GM21515 (cell line): ENCODE data around the gene RPS6KA4.

Experiments used
- ATAC-seq: cut with Tn5 transposase; IDR thresholded peaks from one replicate; pipeline ENCODE4 v1.9.1; 2021; ENCODE audit not compliant: unreplicated experiment

Gene RPS6KA4

DNA sequence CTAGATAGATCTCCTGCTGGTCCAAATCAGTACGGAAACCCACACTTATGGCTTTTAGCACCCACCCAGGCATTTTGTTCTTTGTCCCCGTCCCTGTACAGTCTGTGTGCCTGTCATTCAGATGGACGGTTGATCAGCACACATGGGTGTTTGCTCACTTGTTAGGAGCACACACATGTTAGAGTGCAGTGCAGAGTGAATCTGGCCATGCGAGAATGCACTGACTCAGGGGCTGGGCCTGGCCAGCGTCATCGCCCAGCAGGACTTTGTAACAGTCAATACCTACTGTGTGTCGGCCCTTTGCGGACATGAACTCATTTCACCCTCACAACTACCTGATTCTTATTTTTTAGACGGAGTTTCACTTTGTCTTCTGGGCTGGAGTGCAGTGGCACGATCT lies 3.4 kb downstream of the RPS6KA4 start:
- ATAC-seq, result no peak

DNA sequence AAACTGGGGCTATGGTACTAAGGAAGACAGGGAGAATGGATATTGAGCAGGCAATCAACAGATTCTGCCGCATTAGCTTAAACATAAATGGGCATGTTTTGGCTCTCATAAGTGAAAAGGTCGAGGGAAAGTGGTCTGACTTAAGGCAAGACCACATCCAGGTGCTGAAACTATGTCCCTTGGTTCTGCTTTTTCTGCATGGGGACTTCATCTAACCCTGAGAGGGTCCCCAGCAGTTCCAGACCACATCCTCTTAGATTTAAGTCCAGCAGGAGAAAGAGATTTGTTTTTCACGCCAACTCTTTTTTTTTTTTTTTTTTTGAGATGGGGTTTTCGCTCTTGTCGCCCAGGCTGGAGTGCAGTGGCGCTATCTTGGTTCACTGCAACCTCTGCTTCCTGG lies 5.5 kb downstream of the RPS6KA4 start:
- ATAC-seq, result no peak

GRCh38 chr11:64364911-64365310 lies 5.9 kb downstream of the RPS6KA4 start:
- no peak for ATAC-seq

- no peak for ATAC-seq
Measured at GRCh38 chr11:64366751-64367150, 7.8 kb downstream of the RPS6KA4 start.

GRCh38 chr11:64367931-64368672 lies 9.1 kb downstream of the RPS6KA4 start:
- ATAC-seq, result no peak

DNA sequence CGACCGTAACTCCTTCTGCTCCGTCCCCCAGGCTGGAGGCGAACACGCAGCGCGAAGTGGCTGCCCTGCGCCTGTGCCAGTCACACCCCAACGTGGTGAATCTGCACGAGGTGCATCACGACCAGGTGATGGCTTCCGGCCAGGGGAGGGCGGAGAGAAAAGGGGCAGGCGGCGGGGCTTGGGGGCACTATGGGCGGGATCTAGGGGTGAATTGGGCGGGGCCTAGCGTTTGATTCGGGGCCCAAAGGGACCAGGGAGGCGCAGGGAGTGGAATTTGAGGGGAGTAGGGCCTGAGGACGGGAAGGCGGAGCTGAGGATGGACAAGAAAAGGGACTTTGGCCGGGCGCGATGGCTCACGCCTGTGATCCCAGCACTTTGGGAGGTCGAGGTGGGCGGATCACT lies 9.7 kb downstream of the RPS6KA4 start:
- no peak for ATAC-seq

DNA sequence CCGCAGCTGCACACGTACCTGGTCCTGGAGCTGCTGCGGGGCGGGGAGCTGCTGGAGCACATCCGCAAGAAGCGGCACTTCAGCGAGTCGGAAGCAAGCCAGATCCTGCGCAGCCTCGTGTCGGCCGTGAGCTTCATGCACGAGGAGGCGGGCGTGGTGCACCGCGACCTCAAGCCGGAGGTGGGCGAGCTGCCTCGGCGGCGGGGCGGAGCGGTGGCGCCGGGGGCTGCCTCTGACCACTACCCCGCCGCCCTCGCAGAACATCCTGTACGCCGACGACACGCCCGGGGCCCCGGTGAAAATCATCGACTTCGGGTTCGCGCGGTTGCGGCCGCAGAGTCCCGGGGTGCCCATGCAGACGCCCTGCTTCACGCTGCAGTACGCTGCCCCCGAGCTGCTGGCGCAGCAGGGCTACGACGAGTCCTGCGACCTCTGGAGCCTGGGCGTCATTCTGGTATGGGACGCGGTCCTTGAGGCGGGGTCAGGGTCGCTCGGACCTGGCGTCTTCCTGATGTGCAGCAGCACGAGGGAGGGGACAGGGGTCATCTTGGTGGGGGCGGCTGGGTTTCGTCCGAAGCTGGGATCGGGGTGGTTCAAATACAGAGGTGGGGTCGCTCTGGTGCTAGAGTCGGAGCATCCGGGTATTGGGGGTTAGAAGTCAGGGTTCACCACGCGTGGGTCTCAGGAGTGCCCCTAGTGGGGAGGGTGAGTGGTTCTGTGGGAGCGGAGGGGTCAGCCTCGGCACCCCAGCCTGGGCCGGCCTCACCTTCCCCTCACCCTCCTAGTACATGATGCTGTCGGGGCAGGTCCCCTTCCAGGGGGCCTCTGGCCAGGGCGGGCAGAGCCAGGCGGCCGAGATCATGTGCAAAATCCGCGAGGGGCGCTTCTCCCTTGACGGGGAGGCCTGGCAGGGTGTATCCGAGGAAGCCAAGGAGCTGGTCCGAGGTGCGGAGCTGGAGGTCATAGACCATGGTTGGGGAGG lies 10.8 kb downstream of the RPS6KA4 start:
- no peak for ATAC-seq

DNA sequence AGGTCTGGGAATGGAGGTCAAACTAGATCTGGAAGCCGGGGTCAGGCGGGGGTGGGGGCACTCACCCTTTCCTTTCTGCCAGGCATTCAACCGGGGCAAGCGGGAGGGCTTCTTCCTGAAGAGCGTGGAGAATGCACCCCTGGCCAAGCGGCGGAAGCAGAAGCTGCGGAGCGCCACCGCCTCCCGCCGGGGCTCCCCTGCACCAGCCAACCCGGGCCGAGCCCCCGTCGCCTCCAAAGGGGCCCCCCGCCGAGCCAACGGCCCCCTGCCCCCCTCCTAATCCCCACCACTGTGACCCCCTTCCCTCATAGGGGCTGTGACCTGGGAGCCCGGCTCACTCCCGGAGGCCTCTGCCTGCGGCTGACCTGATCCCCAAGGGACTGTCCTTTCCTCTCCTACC lies 12.2 kb downstream of the RPS6KA4 start:
- no peak for ATAC-seq

- ATAC-seq, result no peak
Measured at GRCh38 chr11:64372021-64372420, 13.1 kb downstream of the RPS6KA4 start.

DNA sequence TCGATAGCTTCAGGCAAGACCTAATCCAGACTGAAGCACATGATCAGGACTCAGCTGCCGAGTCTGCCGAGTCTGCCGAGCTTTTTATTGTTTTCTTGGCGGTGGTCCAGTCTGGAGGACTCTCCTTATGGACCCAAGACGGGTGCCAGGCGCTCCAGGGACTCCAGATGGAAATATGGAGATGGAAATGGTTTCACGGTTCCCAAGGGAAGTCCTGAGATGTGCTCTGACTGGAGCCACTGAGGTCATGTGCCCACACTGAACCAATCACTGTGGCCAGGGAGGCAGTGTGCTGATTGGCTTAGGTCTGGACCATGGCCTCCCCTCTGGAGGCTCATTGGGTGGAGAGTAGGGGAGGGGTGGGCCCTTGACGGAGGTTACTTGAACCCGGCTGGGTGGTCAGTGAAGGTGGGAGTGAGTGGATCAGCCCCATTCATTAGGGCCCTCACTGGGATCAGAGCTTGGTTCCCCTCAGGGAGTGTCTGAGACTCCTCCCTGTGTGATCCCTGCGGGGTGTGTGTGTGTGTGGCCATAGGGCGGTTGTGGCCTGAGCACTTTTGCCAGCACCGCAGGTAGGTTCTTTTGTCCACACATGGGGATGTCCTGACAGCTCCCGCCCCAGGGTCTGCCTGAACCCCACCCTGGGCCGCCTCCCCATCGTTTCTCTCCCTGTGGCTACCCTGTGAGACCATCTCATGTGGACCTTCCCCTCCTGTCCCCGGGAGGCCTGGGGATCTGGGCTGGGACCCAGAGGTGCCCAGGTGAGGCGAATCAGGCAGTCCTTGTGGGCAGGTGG lies 14.0 kb downstream of the RPS6KA4 start:
- ATAC-seq, result no peak

- ATAC-seq, result no peak
Measured at GRCh38 chr11:64373598-64373974, 14.6 kb downstream of the RPS6KA4 start.

GRCh38 chr11:64376071-64376470 lies 17.1 kb downstream of the RPS6KA4 start:
- ATAC-seq, result no peak

DNA sequence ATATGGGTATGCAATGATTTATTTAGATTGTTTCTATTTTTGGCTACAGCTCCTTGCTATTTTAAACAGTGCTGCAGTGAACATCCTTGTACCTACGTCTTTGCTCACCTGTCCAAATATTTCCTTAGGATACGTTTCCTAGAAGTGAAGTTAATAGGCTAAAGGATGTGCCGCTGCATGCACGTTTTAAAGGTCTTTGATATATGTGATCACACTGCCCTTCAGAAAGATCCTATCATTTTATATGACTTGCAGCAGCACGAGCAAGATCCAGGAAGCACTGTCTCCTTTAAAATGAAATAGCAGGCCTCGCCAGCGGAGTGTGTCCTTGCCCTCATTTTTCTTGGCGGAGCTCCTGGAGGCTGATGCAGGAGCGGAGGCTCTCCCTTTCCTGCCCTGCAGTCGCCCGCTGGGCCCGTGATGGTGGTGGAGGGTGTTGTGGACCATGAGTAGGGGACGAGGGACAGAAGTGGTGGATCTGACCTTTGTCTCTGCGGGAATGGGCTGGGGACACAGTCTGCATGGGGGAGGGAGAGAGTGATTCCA lies 19.4 kb downstream of the RPS6KA4 start:
- ATAC-seq, result no peak

DNA sequence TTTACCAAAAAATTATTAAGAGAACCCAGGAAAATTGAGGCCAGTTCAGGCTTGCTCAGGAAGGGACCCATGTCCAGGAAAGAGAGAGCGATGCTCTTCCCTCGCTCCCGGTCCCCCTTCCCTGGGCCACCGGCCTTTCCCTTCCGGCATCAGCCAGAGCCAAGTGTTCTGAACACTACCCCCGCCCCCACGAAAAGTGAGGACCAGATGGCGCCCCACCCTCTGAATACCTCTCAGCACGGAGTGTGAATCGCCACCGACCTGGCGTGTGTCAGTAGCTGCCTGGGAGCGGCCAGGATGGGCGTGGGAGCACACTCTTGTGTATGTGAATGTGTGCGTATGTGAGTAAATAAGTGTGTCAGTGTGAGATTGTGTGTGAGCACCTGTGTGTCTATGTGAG lies 20.2 kb downstream of the RPS6KA4 start:
- ATAC-seq, result no peak

GRCh38 chr11:64379817-64380709 lies 21.1 kb downstream of the RPS6KA4 start:
- ATAC-seq, result no peak

DNA sequence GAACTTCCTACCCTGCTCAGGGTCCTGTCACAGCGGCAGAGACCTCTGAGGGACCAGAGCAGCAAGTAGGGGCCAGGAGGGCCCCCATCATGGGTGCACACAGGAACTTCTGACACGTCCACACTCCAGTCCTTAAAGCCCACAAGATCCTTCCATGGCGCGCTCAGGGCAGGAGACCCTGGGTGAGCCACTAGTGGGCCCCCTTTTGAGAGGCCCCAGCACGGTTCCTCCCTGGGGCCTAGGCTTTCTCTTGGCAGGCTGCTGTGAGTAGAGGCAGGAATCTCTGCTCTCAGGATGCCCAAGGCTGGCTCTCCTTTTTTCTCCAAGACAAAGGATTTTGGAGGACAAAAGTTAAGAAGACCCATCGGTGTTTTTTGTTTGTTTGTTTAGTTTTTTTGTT lies 22.4 kb downstream of the RPS6KA4 start:
- ATAC-seq, result no peak

DNA sequence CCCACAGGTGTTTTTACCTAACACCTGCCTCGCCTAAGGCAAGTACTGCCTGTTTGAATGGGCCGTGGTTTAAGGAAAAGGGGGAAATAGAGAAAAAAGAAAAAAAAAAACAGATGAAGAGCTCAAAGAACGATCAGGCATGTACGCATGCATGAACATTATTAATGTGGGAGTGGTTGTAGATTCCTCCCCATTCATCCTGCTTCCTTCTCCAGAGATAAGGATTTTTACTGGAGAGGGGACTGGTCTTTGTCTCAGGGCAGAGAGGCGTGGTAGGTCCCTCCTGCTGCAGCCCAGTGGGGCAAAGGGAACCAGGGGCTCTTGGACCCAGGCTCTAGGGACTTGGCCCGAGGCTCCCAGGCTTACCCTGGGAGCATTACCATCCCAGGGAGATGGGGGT lies 23.1 kb downstream of the RPS6KA4 start:
- no peak for ATAC-seq

- no peak for ATAC-seq
Measured at GRCh38 chr11:64382586-64382985, 23.6 kb downstream of the RPS6KA4 start.

GRCh38 chr11:64383580-64383979 lies 24.6 kb downstream of the RPS6KA4 start:
- ATAC-seq, result no peak
